Keratinocyte (primary cell): ENCODE data around the gene LANCL2. TPM values are rescaled to one million over a fixed set of nuclear protein-coding genes. Genes with fewer than 3 reads are reported as not detected.

Source experiments
- DNase-seq: peaks from one replicate; pipeline ENCODE4 v3.0.0-alpha.2; 2011; ENCODE audit warnings: low read depth, missing footprints, low spot score
- FAIRE-seq: peaks from 2 replicates; lab custom pipeline; 2011; peaks lifted over from hg19 to GRCh38; lab: Jason Lieb, UNC
- H2AFZ ChIP-seq: 2 replicates; pipeline ENCODE4 v1.6.0; 2012; ENCODE audit warnings: low read length, control low read depth, inconsistent platforms; ENCODE audit not compliant: control insufficient read depth
- H3K27ac ChIP-seq: 2 replicates; pipeline ENCODE4 v1.5.1; 2011; ENCODE audit warnings: low read length; ENCODE audit not compliant: control insufficient read depth, insufficient read depth
- H3K27me3 ChIP-seq: 3 replicates; pipeline ENCODE4 v1.6.0; 2011; ENCODE audit warnings: low read length; ENCODE audit not compliant: control insufficient read depth, insufficient read depth; ENCODE audit errors: extremely low read depth
- H3K36me3 ChIP-seq, 2 experiments: 2 replicates in 1 of 2; 3 replicates in 1 of 2; pipeline ENCODE4 v1.5.1; 2011; ENCODE audit warnings: low read length in 2 of 2, mild to moderate bottlenecking in 1 of 2; ENCODE audit not compliant: control insufficient read depth in 2 of 2, insufficient read depth in 2 of 2; ENCODE audit errors: extremely low read depth in 1 of 2
- H3K4me1 ChIP-seq: 3 replicates; pipeline ENCODE4 v1.5.1; 2011; ENCODE audit warnings: low read length; ENCODE audit not compliant: control insufficient read depth, insufficient read depth; ENCODE audit errors: extremely low read depth
- H3K4me2 ChIP-seq: 3 replicates; pipeline ENCODE4 v1.6.0; 2011; ENCODE audit warnings: low read depth, low read length; ENCODE audit not compliant: control insufficient read depth, insufficient read depth; ENCODE audit errors: extremely low read depth
- H3K4me3 ChIP-seq, 3 experiments: fragments of 200-600 bp in 1 of 3; sonication (generic) in 1 of 3; 2 replicates in 2 of 3; 3 replicates in 1 of 3; pipeline ENCODE4 v1.5.1; 2011 to 2016; ENCODE audit warnings: low read length in 3 of 3, mild to moderate bottlenecking in 3 of 3, control low read depth in 2 of 3, inconsistent platforms in 1 of 3, low read depth in 1 of 3, mixed read lengths in 1 of 3, mixed run types in 1 of 3, moderate library complexity in 1 of 3; ENCODE audit not compliant: control insufficient read depth in 2 of 3, insufficient read depth in 2 of 3; ENCODE audit errors: extremely low read depth in 1 of 3
- H3K79me2 ChIP-seq: 2 replicates; pipeline ENCODE4 v1.6.0; 2012; ENCODE audit warnings: low read length; ENCODE audit not compliant: control insufficient read depth, insufficient read depth
- H3K9ac ChIP-seq: 3 replicates; pipeline ENCODE4 v1.6.0; 2011; ENCODE audit warnings: low read length; ENCODE audit not compliant: control insufficient read depth, insufficient read depth; ENCODE audit errors: extremely low read depth
- H3K9me1 ChIP-seq: 3 replicates; pipeline ENCODE4 v1.6.0; 2011; ENCODE audit warnings: low read length; ENCODE audit not compliant: control insufficient read depth, insufficient read depth; ENCODE audit errors: extremely low read depth
- H3K9me3 ChIP-seq: 2 replicates; pipeline ENCODE4 v1.5.1; 2012; ENCODE audit warnings: low read depth, low read length; ENCODE audit not compliant: control insufficient read depth
- H4K20me1 ChIP-seq: 3 replicates; pipeline ENCODE4 v1.6.0; 2011; ENCODE audit warnings: low read length; ENCODE audit not compliant: control insufficient read depth, insufficient read depth; ENCODE audit errors: extremely low read depth
- CTCF ChIP-seq, 3 experiments: IDR thresholded peaks in 1 of 3; conservative IDR thresholded peaks in 1 of 3; optimal IDR thresholded peaks in 1 of 3; 2 replicates in 2 of 3; 3 replicates in 1 of 3; pipeline versions ENCODE3 to v1.5.1; 2011; ENCODE audit warnings: low read length in 3 of 3, mild to moderate bottlenecking in 3 of 3, moderate library complexity in 2 of 3, control low read depth in 1 of 3, inconsistent platforms in 1 of 3; ENCODE audit not compliant: insufficient read depth in 2 of 3; ENCODE audit errors: extremely low read depth in 1 of 3
- EZH2 ChIP-seq: IDR thresholded peaks from one replicate; pipeline ENCODE4 v1.6.1; 2012; ENCODE audit warnings: inconsistent platforms, mild to moderate bottlenecking, low read length, moderate library complexity
- dilution Hi-C: fragments of 300-500 bp; cut with MboI; formaldehyde crosslinking; loops from one replicate; pipeline ENCODE4 v1.7.0; 2020; ENCODE audit warnings: low sequenced_read_pairs; ENCODE audit not compliant: extremely low pct_ligation_motif_present
- polyA plus RNA-seq, 5 experiments: library from polyadenylated mRNA; depleted of rRNA in 3 of 5; stranded (reverse) in 3 of 5; stranded (forward) in 1 of 5; unstranded in 1 of 5; fragments of >200 nt; gene quantifications; 1 replicate in 1 of 5; 2 replicates in 3 of 5; 3 replicates in 1 of 5; pipeline versions ENCODE4 v1.2.1 to v1.2.3, GENCODE V29; 2011 to 2012; ENCODE audit warnings: missing spikeins in 2 of 5, low read depth in 1 of 5, low replicate concordance in 1 of 5

LANCL2 gene
- polyA plus RNA-seq, 1 donor (not counting 4 experiments of a cell fraction or from before 2014, with no cell fraction given), result 14.5 TPM

- Histone ChIP-seq H3K27ac (no peak overlapping the region), H2AFZ (no peak overlapping the region), H3K9ac (no peak overlapping the region), H3K9me3 (no peaks in the 10 kb centered on the region), H3K79me2 (peaks cover 4% of the 10 kb centered on the region), H4K20me1 (no peaks in the 10 kb centered on the region), H3K4me2 (no peak overlapping the region), H3K36me3 (no peaks in the 10 kb centered on the region), H3K27me3 (peaks cover 6% of the 10 kb centered on the region), H3K4me3 (no peak overlapping the region), H3K9me1 (no peaks in the 10 kb centered on the region), H3K4me1 (no peaks in the 10 kb centered on the region)
- FAIRE-seq, result no peak
- dilution Hi-C loops, result no loop called here
- no peak for TF ChIP-seq EZH2
- TF ChIP-seq CTCF (optimal IDR thresholded peaks at IDR 0.05 in 1 of 3, IDR thresholded peaks at IDR 0.05 in 1 of 3, conservative IDR thresholded peaks at IDR 0.05 in 1 of 3; ENCODE audit: extremely low read depth in 1 of 3, insufficient read depth in 2 of 3, low read length in 3 of 3), result no peak
- DNase-seq, result no peak
Observed at GRCh38 chr7:55361560-55361959, 3.6 kb upstream of the LANCL2 start.

GRCh38 chr7:55362927-55363326 lies 2.2 kb upstream of the LANCL2 start:
- no peak overlapping the region for H3K27ac ChIP-seq
- H3K4me1 ChIP-seq, result peaks cover 9% of the 10 kb centered on the region
- no peak overlapping the region for H3K9ac ChIP-seq
- H2AFZ ChIP-seq, result no peak overlapping the region
- dilution Hi-C loops, result no loop called here
- H3K9me1 ChIP-seq, result no peaks in the 10 kb centered on the region
- no peaks in the 10 kb centered on the region for H3K36me3 ChIP-seq
- TF ChIP-seq CTCF (optimal IDR thresholded peaks at IDR 0.05 in 1 of 3, IDR thresholded peaks at IDR 0.05 in 1 of 3, conservative IDR thresholded peaks at IDR 0.05 in 1 of 3; ENCODE audit: extremely low read depth in 1 of 3, insufficient read depth in 2 of 3, low read length in 3 of 3), result no peak
- no peak for TF ChIP-seq EZH2
- peaks cover 2% of the 10 kb centered on the region for H3K27me3 ChIP-seq
- H4K20me1 ChIP-seq, result no peaks in the 10 kb centered on the region
- no peak overlapping the region for H3K4me2 ChIP-seq
- peaks cover 15% of the 10 kb centered on the region for H3K79me2 ChIP-seq
- no peak for DNase-seq
- H3K4me3 ChIP-seq, result no peak overlapping the region
- no peaks in the 10 kb centered on the region for H3K9me3 ChIP-seq
- FAIRE-seq, result no peak
